Large intestine (tissue), 1 donor: ENCODE data around the gene NCF1. TPM values are rescaled to one million over a fixed set of nuclear protein-coding genes. Genes with fewer than 3 reads are reported as not detected.

Experiments
- polyA plus RNA-seq: library from polyadenylated mRNA; unstranded; fragments of 120-200 nt; gene quantifications from one replicate; pipeline ENCODE4 v1.2.1, GENCODE V29; 2013

Gene NCF1
- polyA plus RNA-seq, 1 donor, result 3.1 TPM

Other genes starting within 250 kb of the NCF1 start
- 195 TPM for gene GTF2I, start 116.3 kb upstream of the NCF1 start, polyA plus RNA-seq
- gene GTF2IRD2, start 77.6 kb downstream of the NCF1 start, polyA plus RNA-seq, result 26.4 TPM
- 4.5 TPM for gene CASTOR2, start 190.7 kb downstream of the NCF1 start, polyA plus RNA-seq